HL-60 (cell line): ENCODE results near the gene MYBPHL.

Source experiments
- DNase-seq, 2 experiments: peaks; one replicate each; pipeline ENCODE4 v3.0.0-alpha.2; 2010 to 2020; ENCODE audit warnings: low read depth in 1 of 2, low spot score in 1 of 2
- H3K27ac ChIP-seq: fragments of 250-450 bp; sonication (Bioruptor Pico); replicated peaks from 2 replicates; pipeline ENCODE4 v1.5.1; 2020; ENCODE audit warnings: mild to moderate bottlenecking, moderate library complexity
- H3K27me3 ChIP-seq: fragments of 250-450 bp; sonication (Bioruptor Pico); 2 replicates; pipeline ENCODE4 v1.5.1; 2021; ENCODE audit warnings: mild to moderate bottlenecking, moderate library complexity; ENCODE audit not compliant: insufficient read depth, poor library complexity, severe bottlenecking
- H3K4me3 ChIP-seq: replicated peaks from 2 replicates; pipeline ENCODE4 v1.5.1; 2011; ENCODE audit warnings: mild to moderate bottlenecking, control low read depth, low read length; ENCODE audit not compliant: insufficient read depth
- GABPA ChIP-seq: IDR thresholded peaks from 2 replicates; pipeline ENCODE4 v1.6.1; 2012; ENCODE audit warnings: low read depth
- POLR2AphosphoS5 ChIP-seq: IDR thresholded peaks from 2 replicates; pipeline ENCODE4 v1.6.1; 2012; ENCODE audit warnings: low read depth
- SPI1 ChIP-seq: IDR thresholded peaks from 2 replicates; pipeline ENCODE4 v1.6.1; 2012; ENCODE audit warnings: low read depth, mild to moderate bottlenecking, borderline replicate concordance
- TF ChIP-seq, protein P1 (sequence below): IDR thresholded peaks from 2 replicates; pipeline ENCODE4 v1.6.1; 2012; ENCODE audit warnings: low read depth; ENCODE audit not compliant: insufficient replicate concordance
- TF ChIP-seq, protein P2 (sequence below): IDR thresholded peaks from one replicate; pipeline ENCODE4 v1.5.1; 2011; ENCODE audit warnings: low read length, control low read depth, inconsistent platforms; ENCODE audit not compliant: insufficient read depth

Gene MYBPHL

DNA sequence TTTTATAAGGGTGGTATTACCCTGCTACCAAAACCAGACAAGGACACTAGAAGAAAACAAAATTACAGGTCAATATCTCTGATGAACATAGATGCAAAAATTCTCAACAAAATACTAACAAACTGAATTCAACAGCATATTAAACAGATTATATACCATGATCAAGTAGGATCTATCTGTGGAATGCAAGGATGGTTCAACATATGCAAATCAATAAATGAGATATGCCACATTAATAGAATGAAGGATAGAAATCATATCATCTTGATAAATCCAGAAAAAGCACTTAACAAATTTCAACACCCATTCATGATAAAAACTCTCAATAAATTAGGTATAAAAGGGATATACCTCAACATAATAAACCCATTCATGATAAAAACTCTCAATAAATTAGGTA is 24.3 kb upstream of the MYBPHL start:
- no peak overlapping the region for H3K27ac ChIP-seq
- no peak overlapping the region for H3K4me3 ChIP-seq
- DNase-seq: no peak
- H3K27me3 ChIP-seq: no peaks in the 10 kb centered on the region
- TF ChIP-seq GABPA: no peak
- TF ChIP-seq, protein P1, sequence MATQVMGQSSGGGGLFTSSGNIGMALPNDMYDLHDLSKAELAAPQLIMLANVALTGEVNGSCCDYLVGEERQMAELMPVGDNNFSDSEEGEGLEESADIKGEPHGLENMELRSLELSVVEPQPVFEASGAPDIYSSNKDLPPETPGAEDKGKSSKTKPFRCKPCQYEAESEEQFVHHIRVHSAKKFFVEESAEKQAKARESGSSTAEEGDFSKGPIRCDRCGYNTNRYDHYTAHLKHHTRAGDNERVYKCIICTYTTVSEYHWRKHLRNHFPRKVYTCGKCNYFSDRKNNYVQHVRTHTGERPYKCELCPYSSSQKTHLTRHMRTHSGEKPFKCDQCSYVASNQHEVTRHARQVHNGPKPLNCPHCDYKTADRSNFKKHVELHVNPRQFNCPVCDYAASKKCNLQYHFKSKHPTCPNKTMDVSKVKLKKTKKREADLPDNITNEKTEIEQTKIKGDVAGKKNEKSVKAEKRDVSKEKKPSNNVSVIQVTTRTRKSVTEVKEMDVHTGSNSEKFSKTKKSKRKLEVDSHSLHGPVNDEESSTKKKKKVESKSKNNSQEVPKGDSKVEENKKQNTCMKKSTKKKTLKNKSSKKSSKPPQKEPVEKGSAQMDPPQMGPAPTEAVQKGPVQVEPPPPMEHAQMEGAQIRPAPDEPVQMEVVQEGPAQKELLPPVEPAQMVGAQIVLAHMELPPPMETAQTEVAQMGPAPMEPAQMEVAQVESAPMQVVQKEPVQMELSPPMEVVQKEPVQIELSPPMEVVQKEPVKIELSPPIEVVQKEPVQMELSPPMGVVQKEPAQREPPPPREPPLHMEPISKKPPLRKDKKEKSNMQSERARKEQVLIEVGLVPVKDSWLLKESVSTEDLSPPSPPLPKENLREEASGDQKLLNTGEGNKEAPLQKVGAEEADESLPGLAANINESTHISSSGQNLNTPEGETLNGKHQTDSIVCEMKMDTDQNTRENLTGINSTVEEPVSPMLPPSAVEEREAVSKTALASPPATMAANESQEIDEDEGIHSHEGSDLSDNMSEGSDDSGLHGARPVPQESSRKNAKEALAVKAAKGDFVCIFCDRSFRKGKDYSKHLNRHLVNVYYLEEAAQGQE: no peak

DNA sequence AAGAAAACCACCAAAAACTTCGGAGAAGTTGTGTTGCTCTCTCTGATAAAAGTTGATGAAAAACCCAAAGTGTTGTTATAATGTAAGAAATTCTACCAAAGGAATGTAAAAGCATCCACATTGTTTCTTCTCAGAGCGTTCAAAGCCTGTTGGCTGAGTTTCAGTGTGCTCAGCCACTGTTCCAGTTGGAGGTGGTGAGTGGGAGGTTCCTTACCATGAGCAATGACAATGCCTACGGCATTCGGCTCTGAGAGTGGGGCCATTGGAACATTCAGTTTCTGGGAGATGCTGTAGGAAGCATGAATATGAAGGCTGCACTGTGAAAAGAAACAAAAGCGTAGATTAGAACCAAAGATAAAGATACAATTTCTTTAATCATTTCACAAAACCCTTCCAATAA is 20.5 kb upstream of the MYBPHL start:
- DNase-seq: no peak
- Histone ChIP-seq H3K27ac (no peak overlapping the region), H3K27me3 (peaks cover 2% of the 10 kb centered on the region), H3K4me3 (no peak overlapping the region)
- TF ChIP-seq SPI1: no peak
- TF ChIP-seq GABPA: no peak
- no peak for TF ChIP-seq POLR2AphosphoS5
- TF ChIP-seq, protein P1: no peak
- TF ChIP-seq, protein P2, sequence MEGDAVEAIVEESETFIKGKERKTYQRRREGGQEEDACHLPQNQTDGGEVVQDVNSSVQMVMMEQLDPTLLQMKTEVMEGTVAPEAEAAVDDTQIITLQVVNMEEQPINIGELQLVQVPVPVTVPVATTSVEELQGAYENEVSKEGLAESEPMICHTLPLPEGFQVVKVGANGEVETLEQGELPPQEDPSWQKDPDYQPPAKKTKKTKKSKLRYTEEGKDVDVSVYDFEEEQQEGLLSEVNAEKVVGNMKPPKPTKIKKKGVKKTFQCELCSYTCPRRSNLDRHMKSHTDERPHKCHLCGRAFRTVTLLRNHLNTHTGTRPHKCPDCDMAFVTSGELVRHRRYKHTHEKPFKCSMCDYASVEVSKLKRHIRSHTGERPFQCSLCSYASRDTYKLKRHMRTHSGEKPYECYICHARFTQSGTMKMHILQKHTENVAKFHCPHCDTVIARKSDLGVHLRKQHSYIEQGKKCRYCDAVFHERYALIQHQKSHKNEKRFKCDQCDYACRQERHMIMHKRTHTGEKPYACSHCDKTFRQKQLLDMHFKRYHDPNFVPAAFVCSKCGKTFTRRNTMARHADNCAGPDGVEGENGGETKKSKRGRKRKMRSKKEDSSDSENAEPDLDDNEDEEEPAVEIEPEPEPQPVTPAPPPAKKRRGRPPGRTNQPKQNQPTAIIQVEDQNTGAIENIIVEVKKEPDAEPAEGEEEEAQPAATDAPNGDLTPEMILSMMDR: no peak

DNA sequence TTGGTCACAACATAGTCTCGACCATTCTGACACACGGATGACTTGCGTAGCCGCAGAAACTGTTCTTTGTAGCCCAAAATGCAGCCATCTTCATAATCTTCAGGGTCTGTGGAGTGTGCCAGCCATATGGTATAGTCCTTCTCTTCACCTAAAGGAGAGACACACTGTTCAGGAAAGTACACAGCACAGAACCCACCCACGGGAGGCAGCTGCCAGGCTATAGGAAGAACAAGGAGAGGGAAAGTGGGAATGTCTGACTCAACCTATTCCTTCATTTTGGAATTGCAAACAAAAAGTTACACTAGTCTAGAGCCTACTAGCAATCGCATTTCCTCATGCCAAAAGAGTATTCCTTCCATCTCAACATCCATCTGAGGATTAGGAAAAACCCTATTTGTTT is 16.2 kb upstream of the MYBPHL start:
- TF ChIP-seq SPI1 (no peak), GABPA (no peak)
- TF ChIP-seq, protein P1: no peak
- TF ChIP-seq, protein P2: no peak
- Histone ChIP-seq H3K27me3 (peaks cover 2% of the 10 kb centered on the region), H3K27ac (no peak overlapping the region), H3K4me3 (no peak overlapping the region)
- no peak for DNase-seq

DNA sequence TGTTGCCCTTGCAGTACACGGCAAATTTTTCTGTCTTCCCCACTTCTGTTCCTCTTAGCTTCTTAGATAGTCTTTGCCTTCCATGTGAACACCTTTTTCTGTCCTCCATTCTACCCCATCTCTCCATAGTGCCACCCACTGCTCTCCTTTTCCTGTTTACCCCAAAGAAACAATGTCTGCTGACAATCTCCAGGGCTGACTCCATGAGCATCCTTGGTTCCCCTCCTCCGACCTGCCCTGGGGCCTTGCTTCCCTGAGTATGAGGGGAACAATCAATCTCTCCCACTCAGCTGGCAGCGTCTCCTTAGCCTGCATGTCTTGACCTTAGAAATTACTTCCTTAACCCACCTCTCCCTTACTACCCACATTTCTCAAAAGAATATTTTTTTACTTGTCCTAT is 12.3 kb upstream of the MYBPHL start:
- H3K27me3 ChIP-seq: peaks cover 2% of the 10 kb centered on the region
- TF ChIP-seq SPI1 (no peak), POLR2AphosphoS5 (no peak), GABPA (no peak)
- TF ChIP-seq, protein P1: no peak
- TF ChIP-seq, protein P2: no peak
- DNase-seq: no peak
- no peak overlapping the region for H3K4me3 ChIP-seq
- H3K27ac ChIP-seq: no peak overlapping the region
